Body of pancreas (tissue), 4 donors: ENCODE results near the gene ACOX3. TPM values are rescaled to one million over a fixed set of nuclear protein-coding genes. Genes with fewer than 3 reads are reported as not detected.
"Not testable (repeated sequence)": the region's sequence is repeated elsewhere in the genome, so short reads cannot be mapped to it uniquely, and the experiment has no call there.

ENCODE experiments used
- ATAC-seq: fragments of 150-250 bp; one replicate; pipeline ENCODE4 v1.9.1; 2016
- DNase-seq, 4 donors: peaks; one replicate each; pipeline ENCODE4 v3.0.0-alpha.2; 2019
- H3K27ac ChIP-seq, 4 donors: fragments of 200-600 bp; sonication (generic); 1 replicate in 3 of 4; 2 replicates in 1 of 4; pipeline versions ENCODE4 v1.5.1 to v1.6.1; 2016 to 2019; ENCODE audit warnings: mild to moderate bottlenecking in 1 of 4, mixed read lengths in 1 of 4, moderate library complexity in 1 of 4
- H3K27me3 ChIP-seq, 2 donors: fragments of 200-600 bp; sonication (generic); one replicate each; pipeline ENCODE4 v1.6.0; 2016; ENCODE audit warnings: mild to moderate bottlenecking in 1 of 2
- H3K36me3 ChIP-seq, 2 donors: fragments of 200-600 bp; sonication (generic); replicated peaks in 1 of 2; 2 replicates each; pipeline ENCODE4 v1.5.1; 2016; ENCODE audit warnings: low read depth in 2 of 2; ENCODE audit not compliant: insufficient read depth in 1 of 2
- H3K4me1 ChIP-seq: fragments of 200-600 bp; sonication (generic); one replicate; pipeline ENCODE4 v1.6.0; 2016
- H3K4me3 ChIP-seq, 2 donors: fragments of 200-600 bp; sonication (generic); 1 replicate in 1 of 2; 2 replicates in 1 of 2; pipeline ENCODE4 v1.5.1; 2016 to 2019
- H3K9me3 ChIP-seq, 3 donors: fragments of 200-600 bp; sonication (generic); 1 replicate in 2 of 3; 2 replicates in 1 of 3; pipeline ENCODE4 v1.5.1; 2016
- CTCF ChIP-seq, 7 experiments: fragments of 450-650 bp in 4 of 7; fragments of 200-600 bp in 3 of 7; sonication (generic) in 3 of 7; IDR thresholded peaks; one replicate each; pipeline ENCODE4 v1.5.1; 2016 to 2019; ENCODE audit warnings: antibody characterized with exemption in 7 of 7
- POLR2A ChIP-seq, 3 donors: fragments of 450-650 bp; IDR thresholded peaks; one replicate each; pipeline ENCODE4 v1.6.1; 2016; ENCODE audit warnings: antibody characterized with exemption in 3 of 3, mild to moderate bottlenecking in 2 of 3
- WGBS, 2 donors: methylation state at CpG; one replicate each; pipeline ENCODE4 v1.1.5; 2017; 5-methylcytosine and 5-hydroxymethylcytosine counted together
- intact Hi-C: fragments of 100-400 bp; cut with DNase I; formaldehyde crosslinking; loops from one replicate; pipeline ENCODE4 v1.15.1; 2023
- total RNA-seq, 2 donors: library from RNA; depleted of rRNA; stranded (reverse); fragments of >200 nt; gene quantifications; one replicate each; pipeline ENCODE4 v1.1.0, GENCODE V29; 2016

ACOX3 gene
- total RNA-seq, 2 donors from 2014 or later: 18.4 to 23.4 TPM

GRCh38 chr4:8343967-8344331 lies 96.6 kb downstream of the ACOX3 start:
- TF ChIP-seq POLR2A (IDR thresholded peaks at IDR 0.05) (no peak), CTCF (IDR thresholded peaks at IDR 0.05) (no peak)
- H3K4me3 ChIP-seq: no peak overlapping the region
- no peaks in the 10 kb centered on the region for H3K27me3 ChIP-seq
- no peaks in the 10 kb centered on the region for H3K36me3 ChIP-seq
- ATAC-seq (no peak), DNase-seq (no peak)
- intact Hi-C loops: no loop called here
- no peaks in the 10 kb centered on the region for H3K9me3 ChIP-seq
- H3K4me1 ChIP-seq: no peaks in the 10 kb centered on the region
- WGBS, 2 donors: 80 to 81% methylated on average over 5 to 11 of the region's 11 CpGs
- H3K27ac ChIP-seq: no peak overlapping the region

GRCh38 chr4:8343262-8343966 lies 97.1 kb downstream of the ACOX3 start:
- H3K4me3 ChIP-seq: no peak overlapping the region
- no peaks in the 10 kb centered on the region for H3K27me3 ChIP-seq
- no peaks in the 10 kb centered on the region for H3K9me3 ChIP-seq
- intact Hi-C loops: no loop called here
- H3K27ac ChIP-seq: no peak overlapping the region
- no peaks in the 10 kb centered on the region for H3K4me1 ChIP-seq
- ATAC-seq: no peak
- 82 to 90% methylated on average over 4 to 28 of the region's 28 CpGs for WGBS, 2 donors
- no peak for DNase-seq
- TF ChIP-seq CTCF (IDR thresholded peaks at IDR 0.05) (no peak), POLR2A (IDR thresholded peaks at IDR 0.05) (no peak)
- no peaks in the 10 kb centered on the region for H3K36me3 ChIP-seq

GRCh38 chr4:8342651-8343261 lies 97.8 kb downstream of the ACOX3 start:
- H3K9me3 ChIP-seq: no peaks in the 10 kb centered on the region
- no peak overlapping the region for H3K27ac ChIP-seq
- ATAC-seq (no peak), DNase-seq (no peak)
- intact Hi-C loops: no loop called here
- H3K36me3 ChIP-seq: no peaks in the 10 kb centered on the region
- TF ChIP-seq POLR2A (IDR thresholded peaks at IDR 0.05): no peak
- H3K4me3 ChIP-seq: no peak overlapping the region
- H3K27me3 ChIP-seq: no peaks in the 10 kb centered on the region
- 73 to 89% methylated on average over 9 to 16 of the region's 16 CpGs for WGBS, 2 donors
- no peaks in the 10 kb centered on the region for H3K4me1 ChIP-seq

GRCh38 chr4:8341691-8342090 lies 98.8 kb downstream of the ACOX3 start:
- Histone ChIP-seq H3K4me3 (no peak overlapping the region), H3K27ac (no peak overlapping the region), H3K9me3 (no peaks in the 10 kb centered on the region), H3K27me3 (no peaks in the 10 kb centered on the region), H3K36me3 (no peaks in the 10 kb centered on the region), H3K4me1 (no peaks in the 10 kb centered on the region)
- TF ChIP-seq POLR2A (IDR thresholded peaks at IDR 0.05) (no peak), CTCF (IDR thresholded peaks at IDR 0.05) (no peak)
- intact Hi-C loops: no loop called here
- no peak for DNase-seq
- WGBS, 2 donors: 91 to 93% methylated on average over 9 to 10 of the region's 10 CpGs
- no peak for ATAC-seq

- H3K9me3 ChIP-seq, H3K27ac ChIP-seq, DNase-seq, H3K4me3 ChIP-seq, H3K36me3 ChIP-seq, H3K27me3 ChIP-seq, intact Hi-C loops, H3K4me1 ChIP-seq, ATAC-seq: not testable (repeated sequence)
- 72 to 81% methylated on average over 6 to 7 of the region's 7 CpGs for WGBS, 2 donors
Observed at GRCh38 chr4:8341281-8341680, 99.2 kb downstream of the ACOX3 start.
